GM12891 (cell line): ENCODE measurements around the gene MLX.

Experiments used
- PAX5 ChIP-seq: IDR thresholded peaks from 2 replicates; pipeline ENCODE4 v1.6.1; 2011; ENCODE audit warnings: low read length, moderate library complexity, mild to moderate bottlenecking; ENCODE audit not compliant: insufficient read depth, severe bottlenecking
- POLR2A ChIP-seq: IDR thresholded peaks from 2 replicates; pipeline ENCODE4 v1.6.1; 2011; ENCODE audit warnings: low read depth, low read length, control low read depth
- POLR2AphosphoS5 ChIP-seq: IDR thresholded peaks from 2 replicates; pipeline ENCODE4 v1.6.1; 2011; ENCODE audit warnings: low read depth, low read length, control low read depth
- POU2F2 ChIP-seq: IDR thresholded peaks from 2 replicates; pipeline ENCODE4 v1.6.1; 2011; ENCODE audit warnings: low read depth, mild to moderate bottlenecking, control low read depth, low read length, moderate library complexity
- SPI1 ChIP-seq: IDR thresholded peaks from 2 replicates; pipeline ENCODE4 v1.6.1; 2011; ENCODE audit warnings: low read depth, low read length, control low read depth
- TAF1 ChIP-seq: IDR thresholded peaks from 2 replicates; pipeline ENCODE4 v1.6.1; 2011; ENCODE audit warnings: low read depth, low read length, control low read depth

GRCh38 chr17:42518046-42518754 is 48.7 kb upstream of the MLX start:
- TF ChIP-seq POLR2AphosphoS5 (no peak; the same call in 1 of the 2 replicates), POLR2A (no peak), TAF1 (no peak), SPI1 (no peak), POU2F2 (no peak), PAX5 (no peak)
